H1 (cell line): Measurements from ENCODE around the gene MCCC1. TPM values are rescaled to one million over a fixed set of nuclear protein-coding genes. Genes with fewer than 3 reads are reported as not detected.

Source experiments
- CTCF ChIA-PET: fragments of 300-600 bp; sonication (Branson Sonifier 250); formaldehyde crosslinking; loops from one replicate; lab custom pipeline; 2021; ENCODE audit not compliant: partially characterized antibody; lab: Charles Lee
- POLR2A ChIA-PET: fragments of 300-600 bp; sonication (Branson Sonifier 250); formaldehyde crosslinking; loops from one replicate; lab custom pipeline; 2021; ENCODE audit warnings: inconsistent platforms; ENCODE audit not compliant: partially characterized antibody; lab: Charles Lee
- DNase-seq, 2 experiments: peaks; one replicate each; pipeline versions ENCODE4 v3.0.0 to v3.0.0-alpha.2; 2010 to 2022; ENCODE audit warnings: low spot score in 2 of 2, low read depth in 1 of 2, mixed read lengths in 1 of 2
- FAIRE-seq: peaks from 2 replicates; lab custom pipeline; 2011; peaks lifted over from hg19 to GRCh38; lab: Jason Lieb, UNC
- H2AFZ ChIP-seq: 2 replicates; pipeline ENCODE4 v1.8.1; 2012; ENCODE audit warnings: low read length, inconsistent platforms
- H2AK5ac ChIP-seq: 2 replicates; pipeline ENCODE4 v1.6.1; 2013; ENCODE audit warnings: low read depth, low read length
- H2BK120ac ChIP-seq: replicated peaks from 2 replicates; pipeline ENCODE3; 2013; ENCODE audit warnings: low read depth, low read length, inconsistent platforms
- H2BK12ac ChIP-seq: 2 replicates; pipeline ENCODE4 v1.6.1; 2013; ENCODE audit warnings: low read depth, low read length
- H2BK15ac ChIP-seq: 2 replicates; pipeline ENCODE4 v1.6.1; 2013; ENCODE audit warnings: low read length
- H2BK20ac ChIP-seq: 2 replicates; pipeline ENCODE4 v1.6.1; 2013; ENCODE audit warnings: low read length
- H2BK5ac ChIP-seq: 2 replicates; pipeline ENCODE4 v1.6.1; 2013; ENCODE audit warnings: low read depth, low read length
- H3K14ac ChIP-seq: 2 replicates; pipeline ENCODE4 v1.6.1; 2013; ENCODE audit warnings: inconsistent platforms; ENCODE audit not compliant: insufficient read length
- H3K18ac ChIP-seq: 2 replicates; pipeline ENCODE4 v1.6.1; 2013; ENCODE audit warnings: low read length; ENCODE audit errors: extremely low read depth
- H3K23ac ChIP-seq: 2 replicates; pipeline ENCODE4 v1.6.1; 2013; ENCODE audit warnings: inconsistent platforms; ENCODE audit not compliant: insufficient read length
- H3K23me2 ChIP-seq: 2 replicates; pipeline ENCODE4 v1.6.1; 2013; ENCODE audit warnings: low read depth, low read length
- H3K27ac ChIP-seq: 2 replicates; pipeline ENCODE4 v1.6.1; 2011; ENCODE audit warnings: low read depth, low read length, inconsistent platforms
- H3K27me3 ChIP-seq, 4 experiments: replicated peaks in 1 of 4; 1 replicate in 1 of 4; 2 replicates in 3 of 4; pipeline versions ENCODE4 v1.6.1 to v1.8.1; 2011 to 2013; ENCODE audit warnings: low read length in 3 of 4, mild to moderate bottlenecking in 3 of 4, inconsistent platforms in 2 of 4, mixed read lengths in 2 of 4, moderate library complexity in 1 of 4; ENCODE audit not compliant: control insufficient read depth in 3 of 4, insufficient read depth in 3 of 4; ENCODE audit errors: extremely low read depth in 1 of 4
- H3K36me3 ChIP-seq, 4 experiments: 2 replicates each; pipeline versions ENCODE4 v1.6.1 to v1.8.1; 2011 to 2013; ENCODE audit warnings: mild to moderate bottlenecking in 4 of 4, low read length in 3 of 4, moderate library complexity in 2 of 4, control low read depth in 1 of 4, inconsistent platforms in 1 of 4; ENCODE audit not compliant: insufficient read depth in 4 of 4, control insufficient read depth in 2 of 4
- H3K4ac ChIP-seq: replicated peaks from 2 replicates; pipeline ENCODE3; 2013; ENCODE audit warnings: low read length, low read depth, mixed read lengths, inconsistent platforms; ENCODE audit not compliant: insufficient read length
- H3K4me1 ChIP-seq, 4 experiments: replicated peaks in 1 of 4; 1 replicate in 1 of 4; 2 replicates in 3 of 4; pipeline versions ENCODE4 v1.6.1 to v1.8.1; 2011 to 2013; ENCODE audit warnings: low read length in 3 of 4, inconsistent platforms in 2 of 4, mixed read lengths in 1 of 4; ENCODE audit not compliant: insufficient read depth in 4 of 4, control insufficient read depth in 3 of 4
- H3K4me2 ChIP-seq, 2 experiments: 2 replicates each; pipeline versions ENCODE4 v1.6.1 to v1.8.1; 2011 to 2013; ENCODE audit warnings: low read depth in 2 of 2, low read length in 2 of 2, control low read depth in 1 of 2, inconsistent platforms in 1 of 2, mild to moderate bottlenecking in 1 of 2; ENCODE audit not compliant: insufficient read depth in 1 of 2
- H3K4me3 ChIP-seq, 4 experiments: fragments of 200-600, 300-600 bp in 1 of 4; sonication (generic), shearing (Covaris generic), sonication (Bioruptor Twin) in 1 of 4; 2 replicates each; pipeline versions ENCODE4 v1.5.1 to v1.8.1; 2011 to 2016; ENCODE audit warnings: low read length in 4 of 4, low read depth in 3 of 4, control low read depth in 2 of 4, inconsistent platforms in 2 of 4, mild to moderate bottlenecking in 2 of 4, mixed read lengths in 1 of 4, moderate library complexity in 1 of 4; ENCODE audit not compliant: insufficient read depth in 2 of 4; ENCODE audit errors: extremely low read depth in 1 of 4
- H3K56ac ChIP-seq: replicated peaks from 2 replicates; pipeline ENCODE3; 2013; ENCODE audit warnings: low read depth, mild to moderate bottlenecking, mixed read lengths, low read length, inconsistent platforms; ENCODE audit not compliant: insufficient read length
- H3K79me1 ChIP-seq: 2 replicates; pipeline ENCODE4 v1.6.1; 2013; ENCODE audit warnings: low read depth, low read length, control low read depth
- H3K79me2 ChIP-seq, 2 experiments: 2 replicates each; pipeline versions ENCODE4 v1.6.1 to v1.8.1; 2012 to 2013; ENCODE audit warnings: low read length in 2 of 2, mild to moderate bottlenecking in 2 of 2, inconsistent platforms in 1 of 2; ENCODE audit not compliant: insufficient read depth in 2 of 2, control insufficient read depth in 1 of 2
- H3K9ac ChIP-seq, 4 experiments: replicated peaks in 1 of 4; 1 replicate in 1 of 4; 2 replicates in 3 of 4; pipeline versions ENCODE4 v1.6.1 to v1.8.1; 2011 to 2013; ENCODE audit warnings: low read depth in 3 of 4, low read length in 3 of 4, control low read depth in 2 of 4, mild to moderate bottlenecking in 2 of 4, moderate library complexity in 2 of 4, inconsistent platforms in 1 of 4; ENCODE audit errors: extremely low read depth in 1 of 4
- H3K9me3 ChIP-seq, 2 experiments: 2 replicates each; pipeline versions ENCODE4 v1.6.1 to v1.8.1; 2012 to 2013; ENCODE audit warnings: mild to moderate bottlenecking in 2 of 2, moderate library complexity in 2 of 2, control low read depth in 1 of 2, inconsistent platforms in 1 of 2, low read depth in 1 of 2, low read length in 1 of 2, mixed read lengths in 1 of 2; ENCODE audit not compliant: insufficient read depth in 2 of 2
- H4K20me1 ChIP-seq, 2 experiments: replicated peaks in 1 of 2; 2 replicates each; pipeline versions ENCODE3 to v1.8.1; 2011 to 2013; ENCODE audit warnings: inconsistent platforms in 2 of 2, low read length in 2 of 2, mild to moderate bottlenecking in 1 of 2; ENCODE audit not compliant: insufficient read depth in 2 of 2, control insufficient read depth in 1 of 2
- H4K5ac ChIP-seq: 2 replicates; pipeline ENCODE4 v1.6.1; 2013; ENCODE audit warnings: low read length, low read depth, mixed read lengths, inconsistent platforms; ENCODE audit not compliant: insufficient read length
- H4K8ac ChIP-seq: 2 replicates; pipeline ENCODE4 v1.8.0; 2013; ENCODE audit warnings: mild to moderate bottlenecking, moderate library complexity, low read length, inconsistent platforms; ENCODE audit not compliant: insufficient read depth; ENCODE audit errors: extremely low read depth
- H4K91ac ChIP-seq: replicated peaks from 2 replicates; pipeline ENCODE3; 2013; ENCODE audit warnings: low read length, mixed read lengths, inconsistent platforms; ENCODE audit not compliant: insufficient read length
- CHD2 ChIP-seq: IDR thresholded peaks from 2 replicates; pipeline ENCODE4 v1.6.1; 2012; ENCODE audit warnings: low read length, improper control_type of control experiment
- CREB1 ChIP-seq: IDR thresholded peaks from 2 replicates; pipeline ENCODE4 v1.6.1; 2012; ENCODE audit warnings: inconsistent platforms
- PHF8 ChIP-seq: fragments of 200-600 bp; sonication (generic); conservative IDR thresholded peaks from 2 replicates; pipeline ENCODE4 v1.7.1; 2012; ENCODE audit warnings: low read depth, mild to moderate bottlenecking, inconsistent platforms, low read length, moderate library complexity
- RFX5 ChIP-seq: IDR thresholded peaks from 2 replicates; pipeline ENCODE4 v1.6.1; 2011; ENCODE audit warnings: low read depth, low read length, improper control_type of control experiment, borderline replicate concordance
- RXRA ChIP-seq: IDR thresholded peaks from 2 replicates; pipeline ENCODE4 v1.6.1; 2011; ENCODE audit warnings: low read depth, mild to moderate bottlenecking, low read length, moderate library complexity; ENCODE audit not compliant: insufficient read depth
- SP1 ChIP-seq: IDR thresholded peaks from 2 replicates; pipeline ENCODE4 v1.6.1; 2011; ENCODE audit warnings: low read depth, low read length
- SP4 ChIP-seq: IDR thresholded peaks from 2 replicates; pipeline ENCODE4 v1.6.1; 2012; ENCODE audit warnings: low read length, inconsistent platforms
- TCF12 ChIP-seq: IDR thresholded peaks from 2 replicates; pipeline ENCODE4 v1.6.1; 2011; ENCODE audit warnings: low read depth, mild to moderate bottlenecking, low read length
- WGBS, 2 experiments: shearing (Covaris generic) in 1 of 2; methylation state at CpG; one replicate each; pipeline versions ENCODE4 v1.1.6 to v1.1.7; 2013 to 2015; ENCODE audit warnings: low lambda C conversion rate in 2 of 2, mixed read lengths in 2 of 2, inconsistent platforms in 1 of 2, low coverage in 1 of 2, missing lambda C conversion rate in 1 of 2; ENCODE audit not compliant: insufficient replicate concordance in 2 of 2, insufficient coverage in 1 of 2, insufficient read length in 1 of 2; ENCODE audit errors: extremely low coverage in 1 of 2, missing lambda C conversion rate in 1 of 2; 5-methylcytosine and 5-hydroxymethylcytosine counted together
- polyA plus RNA-seq, 7 experiments: library from polyadenylated mRNA; depleted of rRNA in 3 of 7; stranded (reverse) in 5 of 7; unstranded in 2 of 7; fragments of >200 nt in 5 of 7; fragments of 200-250 nt in 2 of 7; gene quantifications; 1 replicate in 5 of 7; 2 replicates in 1 of 7; 4 replicates in 1 of 7; pipeline versions ENCODE4 v1.2.1 to v1.2.3, GENCODE V29; 2011 to 2013; ENCODE audit warnings: missing spikeins in 2 of 7, mixed read lengths in 2 of 7
- total RNA-seq: library from RNA; stranded (reverse); fragmentation: NEBNext Ultra II Directional; extraction: Animal tissue kit (Norgen Biotek cat#: 25700); gene quantifications from 2 replicates; pipeline ENCODE4 v1.2.1, GENCODE V29; 2021

The MCCC1 gene
- total and polyA plus RNA-seq, 2 of the 8 experiments (the other 6 are each of a cell fraction or from before 2014, with no cell fraction given), result 10.8 to 21.5 TPM

GRCh38 chr3:183027276-183027675 is 72.0 kb downstream of the MCCC1 start:
- ChIA-PET POLR2A (no interaction called here), CTCF (no interaction called here)
- Histone ChIP-seq H3K9me3 (no peaks in the 10 kb centered on the region), H2AK5ac (no peak overlapping the region), H3K79me2 (no peaks in the 10 kb centered on the region), H3K9ac (no peak overlapping the region), H3K23ac (no peak overlapping the region), H3K4ac (no peak overlapping the region), H2BK15ac (no peak overlapping the region), H2BK20ac (no peak overlapping the region), H3K56ac (no peak overlapping the region), H3K79me1 (no peaks in the 10 kb centered on the region), H3K4me3 (no peak overlapping the region), H3K27me3 (no peaks in the 10 kb centered on the region), H3K27ac (no peak overlapping the region), H3K4me1 (no peaks in the 10 kb centered on the region), H3K18ac (no peak overlapping the region), H2BK5ac (no peak overlapping the region), H4K5ac (no peak overlapping the region), H2BK120ac (no peak overlapping the region), H4K8ac (no peak overlapping the region), H3K36me3 (peaks cover 2 to 18% (median 12%) of the 10 kb centered on the region in 4 experiments; a peak in 5 of 8 replicates), H3K14ac (no peak overlapping the region), H3K4me2 (no peak overlapping the region), H4K20me1 (peaks cover 1 to 2% of the 10 kb centered on the region in 2 experiments), H3K23me2 (no peaks in the 10 kb centered on the region), H2AFZ (no peak overlapping the region), H2BK12ac (no peak overlapping the region), H4K91ac (no peak overlapping the region)
- 81% methylated on average over 1 of the region's 1 CpG; no CpG with 5 or more reads in 1 of the 2 experiments for WGBS, 2 experiments
- DNase-seq (no peak), FAIRE-seq (no peak)
- TF ChIP-seq SP1 (no peak), RFX5 (no peak), RXRA (no peak), CREB1 (no peak), SP4 (no peak), PHF8 (no peak), TCF12 (no peak), CHD2 (no peak)
